H9 (cell line): ENCODE results near the gene ZDHHC19. TPM values are rescaled to one million over a fixed set of nuclear protein-coding genes. Genes with fewer than 3 reads are reported as not detected.

Source experiments
- DNase-seq: peaks from one replicate; pipeline ENCODE4 v3.0.0-alpha.2; 2017
- H2AFZ ChIP-seq: one replicate; pipeline ENCODE4 v1.6.1; 2013; ENCODE audit warnings: mild to moderate bottlenecking, low read length, control low read depth, moderate library complexity
- H2AK5ac ChIP-seq: 2 replicates; pipeline ENCODE4 v1.6.1; 2013; ENCODE audit warnings: low read length, control low read depth, mixed read lengths; ENCODE audit not compliant: insufficient read length
- H2BK120ac ChIP-seq: one replicate; pipeline ENCODE4 v1.6.1; 2013; ENCODE audit warnings: low read depth, mild to moderate bottlenecking, low read length, control low read depth, inconsistent platforms; ENCODE audit not compliant: poor library complexity, severe bottlenecking
- H2BK12ac ChIP-seq: 2 replicates; pipeline ENCODE4 v1.6.1; 2013; ENCODE audit warnings: low read length, control low read depth, mixed read lengths, low read depth; ENCODE audit not compliant: insufficient read length
- H2BK15ac ChIP-seq: 2 replicates; pipeline ENCODE4 v1.6.1; 2013; ENCODE audit warnings: low read depth, low read length, control low read depth
- H2BK20ac ChIP-seq: one replicate; pipeline ENCODE4 v1.6.1; 2013; ENCODE audit warnings: low read depth, mild to moderate bottlenecking, low read length, control low read depth, inconsistent platforms; ENCODE audit not compliant: poor library complexity, severe bottlenecking
- H2BK5ac ChIP-seq: 2 replicates; pipeline ENCODE4 v1.6.1; 2013; ENCODE audit warnings: low read length, control low read depth, mixed read lengths; ENCODE audit not compliant: insufficient read length
- H3K14ac ChIP-seq: 2 replicates; pipeline ENCODE4 v1.6.1; 2013; ENCODE audit warnings: low read length, control low read depth; ENCODE audit not compliant: insufficient read depth
- H3K18ac ChIP-seq: 2 replicates; pipeline ENCODE4 v1.6.1; 2013; ENCODE audit warnings: low read depth, mild to moderate bottlenecking, mixed read lengths, low read length, control low read depth; ENCODE audit not compliant: insufficient read length
- H3K23ac ChIP-seq: 2 replicates; pipeline ENCODE4 v1.6.1; 2013; ENCODE audit warnings: low read length, control low read depth, mixed read lengths, low read depth; ENCODE audit not compliant: insufficient read length
- H3K23me2 ChIP-seq: 2 replicates; pipeline ENCODE4 v1.6.1; 2013; ENCODE audit warnings: low read depth, mild to moderate bottlenecking, mixed read lengths, low read length, control low read depth; ENCODE audit not compliant: insufficient read length, poor library complexity, severe bottlenecking
- H3K27ac ChIP-seq: 2 replicates; pipeline ENCODE4 v1.5.1; 2013; ENCODE audit warnings: low read length, control low read depth, mixed read lengths, low read depth; ENCODE audit not compliant: insufficient read length
- H3K27me3 ChIP-seq: 2 replicates; pipeline ENCODE4 v1.6.1; 2013; ENCODE audit warnings: low read length, control low read depth, inconsistent platforms; ENCODE audit not compliant: insufficient read depth
- H3K4ac ChIP-seq: 2 replicates; pipeline ENCODE4 v1.6.1; 2013; ENCODE audit warnings: low read depth, mild to moderate bottlenecking, control low read depth, inconsistent platforms, low read length, moderate library complexity
- H3K4me1 ChIP-seq: 2 replicates; pipeline ENCODE4 v1.6.1; 2013; ENCODE audit warnings: low read length, control low read depth, inconsistent platforms; ENCODE audit not compliant: insufficient read depth
- H3K4me2 ChIP-seq: 2 replicates; pipeline ENCODE4 v1.6.1; 2013; ENCODE audit warnings: low read length, control low read depth, mixed read lengths; ENCODE audit not compliant: insufficient read length, insufficient read depth
- H3K56ac ChIP-seq: 2 replicates; pipeline ENCODE4 v1.6.1; 2013; ENCODE audit warnings: low read depth, mild to moderate bottlenecking, mixed read lengths, low read length, control low read depth; ENCODE audit not compliant: insufficient read length
- H3K79me1 ChIP-seq: 2 replicates; pipeline ENCODE4 v1.6.1; 2013; ENCODE audit warnings: low read depth, mild to moderate bottlenecking, moderate library complexity, low read length, control low read depth, inconsistent platforms; ENCODE audit not compliant: insufficient read depth, poor library complexity, severe bottlenecking
- H3K79me2 ChIP-seq: 2 replicates; pipeline ENCODE4 v1.6.1; 2013; ENCODE audit warnings: low read length, control low read depth, inconsistent platforms; ENCODE audit not compliant: insufficient read depth
- H3K9ac ChIP-seq: 2 replicates; pipeline ENCODE4 v1.6.1; 2013; ENCODE audit warnings: low read length, control low read depth, mixed read lengths; ENCODE audit not compliant: insufficient read length; ENCODE audit errors: extremely low read depth
- H3K9me3 ChIP-seq: one replicate; pipeline ENCODE4 v1.6.1; 2013; ENCODE audit warnings: low read depth, low read length, inconsistent platforms; ENCODE audit not compliant: control insufficient read depth
- H3T11ph ChIP-seq: one replicate; pipeline ENCODE4 v1.6.1; 2013; ENCODE audit warnings: mild to moderate bottlenecking, low read length, control low read depth, inconsistent platforms
- H4K20me1 ChIP-seq: one replicate; pipeline ENCODE4 v1.6.1; 2013; ENCODE audit not compliant: control insufficient read depth, insufficient read length, insufficient read depth
- H4K5ac ChIP-seq: 2 replicates; pipeline ENCODE4 v1.6.1; 2013; ENCODE audit warnings: low read depth, mild to moderate bottlenecking, mixed read lengths, low read length, control low read depth; ENCODE audit not compliant: insufficient read length
- H4K8ac ChIP-seq: replicated peaks from 2 replicates; pipeline ENCODE4 v1.6.1; 2013; ENCODE audit warnings: low read length, control low read depth, mixed read lengths, low read depth; ENCODE audit not compliant: insufficient read length
- H4K91ac ChIP-seq: 2 replicates; pipeline ENCODE4 v1.6.1; 2013; ENCODE audit warnings: low read depth, mild to moderate bottlenecking, moderate library complexity, mixed read lengths, low read length, control low read depth; ENCODE audit not compliant: insufficient read length
- H3K27ac Mint-ChIP-seq, 3 experiments: 2 replicates in 2 of 3; 3 replicates in 1 of 3; pipeline ENCODE4 v1.8.0; 2020 to 2021; ENCODE audit warnings: mixed read lengths in 3 of 3, mild to moderate bottlenecking in 1 of 3, moderate library complexity in 1 of 3
- H3K27me3 Mint-ChIP-seq: 2 replicates; pipeline ENCODE4 v1.8.0; 2021; ENCODE audit warnings: low read depth, mild to moderate bottlenecking, moderate library complexity, mixed read lengths
- H3K36me3 Mint-ChIP-seq, 3 experiments: 2 replicates in 2 of 3; 3 replicates in 1 of 3; pipeline ENCODE4 v1.8.0; 2020 to 2021; ENCODE audit warnings: low read depth in 3 of 3, mixed read lengths in 3 of 3; ENCODE audit not compliant: insufficient read depth in 1 of 3
- H3K4me1 Mint-ChIP-seq, 2 experiments: 2 replicates each; pipeline ENCODE4 v1.8.0; 2020; ENCODE audit warnings: mixed read lengths in 2 of 2
- H3K4me3 Mint-ChIP-seq, 2 experiments: 2 replicates in 1 of 2; 3 replicates in 1 of 2; pipeline ENCODE4 v1.8.0; 2020 to 2021; ENCODE audit warnings: mild to moderate bottlenecking in 2 of 2, mixed read lengths in 2 of 2, moderate library complexity in 1 of 2
- H3K9me3 Mint-ChIP-seq, 2 experiments: 2 replicates in 1 of 2; 3 replicates in 1 of 2; pipeline ENCODE4 v1.8.0; 2020; ENCODE audit warnings: mild to moderate bottlenecking in 2 of 2, mixed read lengths in 2 of 2, moderate library complexity in 1 of 2
- WGBS: extraction: QIAGEN DNeasy Blood & Tissue Kit; methylation state at CpG from one replicate; pipeline ENCODE4 v1.1.7; 2013; ENCODE audit warnings: missing lambda C conversion rate, low lambda C conversion rate, mixed read lengths; ENCODE audit not compliant: insufficient read length; ENCODE audit errors: extremely low coverage; 5-methylcytosine and 5-hydroxymethylcytosine counted together
- total RNA-seq: library from RNA; stranded (reverse); gene quantifications from 2 replicates; pipeline ENCODE4 v1.2.1, GENCODE V29; 2021
- TF ChIP-seq, protein P1 (sequence below): fragments of 200-600 bp; sonication (generic); conservative IDR thresholded peaks from 3 replicates; pipeline ENCODE4 v1.8.0; 2021; ENCODE audit warnings: antibody characterized with exemption, mild to moderate bottlenecking

The ZDHHC19 gene
- total RNA-seq, 1 experiment from 2014 or later = 2.2 TPM

DNA sequence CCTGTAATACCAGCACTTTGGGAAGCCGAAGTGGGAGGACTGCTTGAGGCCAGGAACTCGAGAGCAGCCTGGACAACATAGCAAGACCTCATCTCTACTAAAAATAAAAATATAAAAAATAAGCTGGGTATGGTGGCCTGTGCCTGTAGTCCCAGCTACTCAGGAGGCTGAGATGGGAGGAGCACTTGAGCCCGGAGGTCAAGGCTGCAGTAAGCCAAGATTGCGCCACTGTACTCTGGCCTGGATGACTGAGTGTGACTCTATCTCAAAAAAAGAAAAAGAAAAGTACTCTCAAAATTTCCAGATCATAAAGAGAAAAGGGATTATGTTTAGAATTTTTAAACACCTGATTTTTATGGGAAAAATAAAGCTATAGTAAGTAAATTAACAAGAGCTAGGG is 29.2 kb upstream of the ZDHHC19 start:
- no peak overlapping the region for H3K18ac ChIP-seq
- Mint-ChIP-seq H3K27ac (no peak overlapping the region), H3K36me3 (peaks cover 19 to 52% (median 29%) of the 10 kb centered on the region in 3 experiments), H3K4me1 (peaks cover 0 to 8% of the 10 kb centered on the region in 2 experiments; a peak in 2 of 4 replicates), H3K4me3 (no peak overlapping the region), H3K9me3 (peaks cover 3 to 5% of the 10 kb centered on the region in 2 experiments; a peak in 2 of 5 replicates), H3K27me3 (no peaks in the 10 kb centered on the region)
- H2BK15ac ChIP-seq = no peak overlapping the region
- no peak overlapping the region for H3K9ac ChIP-seq
- no peak overlapping the region for H2BK120ac ChIP-seq
- H3K79me2 ChIP-seq = no peaks in the 10 kb centered on the region
- H2AFZ ChIP-seq = no peak overlapping the region
- no peak overlapping the region for H3K56ac ChIP-seq
- no peak overlapping the region for H3T11ph ChIP-seq
- H3K27ac ChIP-seq = no peak overlapping the region
- no peak overlapping the region for H4K5ac ChIP-seq
- no peak overlapping the region for H3K4ac ChIP-seq
- no peak for DNase-seq
- TF ChIP-seq, protein P1, sequence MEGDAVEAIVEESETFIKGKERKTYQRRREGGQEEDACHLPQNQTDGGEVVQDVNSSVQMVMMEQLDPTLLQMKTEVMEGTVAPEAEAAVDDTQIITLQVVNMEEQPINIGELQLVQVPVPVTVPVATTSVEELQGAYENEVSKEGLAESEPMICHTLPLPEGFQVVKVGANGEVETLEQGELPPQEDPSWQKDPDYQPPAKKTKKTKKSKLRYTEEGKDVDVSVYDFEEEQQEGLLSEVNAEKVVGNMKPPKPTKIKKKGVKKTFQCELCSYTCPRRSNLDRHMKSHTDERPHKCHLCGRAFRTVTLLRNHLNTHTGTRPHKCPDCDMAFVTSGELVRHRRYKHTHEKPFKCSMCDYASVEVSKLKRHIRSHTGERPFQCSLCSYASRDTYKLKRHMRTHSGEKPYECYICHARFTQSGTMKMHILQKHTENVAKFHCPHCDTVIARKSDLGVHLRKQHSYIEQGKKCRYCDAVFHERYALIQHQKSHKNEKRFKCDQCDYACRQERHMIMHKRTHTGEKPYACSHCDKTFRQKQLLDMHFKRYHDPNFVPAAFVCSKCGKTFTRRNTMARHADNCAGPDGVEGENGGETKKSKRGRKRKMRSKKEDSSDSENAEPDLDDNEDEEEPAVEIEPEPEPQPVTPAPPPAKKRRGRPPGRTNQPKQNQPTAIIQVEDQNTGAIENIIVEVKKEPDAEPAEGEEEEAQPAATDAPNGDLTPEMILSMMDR = no peak
- no peaks in the 10 kb centered on the region for H3K23me2 ChIP-seq
- no peak overlapping the region for H3K14ac ChIP-seq
- H3K23ac ChIP-seq = no peak overlapping the region
- no peak overlapping the region for H4K91ac ChIP-seq
- H3K4me2 ChIP-seq = no peak overlapping the region
- H2AK5ac ChIP-seq = no peak overlapping the region
- no peak overlapping the region for H2BK5ac ChIP-seq
- no peak overlapping the region for H2BK12ac ChIP-seq
- H2BK20ac ChIP-seq = no peak overlapping the region
- no CpG with 5 or more reads among the region's 4 CpGs for WGBS
- H3K4me1 ChIP-seq = no peaks in the 10 kb centered on the region
- H4K20me1 ChIP-seq = peaks cover 2% of the 10 kb centered on the region
- H4K8ac ChIP-seq = no peak overlapping the region
- H3K27me3 ChIP-seq = no peaks in the 10 kb centered on the region
- H3K9me3 ChIP-seq = no peaks in the 10 kb centered on the region
- no peaks in the 10 kb centered on the region for H3K79me1 ChIP-seq
